ENCODE results near the gene RASGRP4. TPM values are rescaled to one million over a fixed set of nuclear protein-coding genes. Genes with fewer than 3 reads are reported as not detected.

Gene RASGRP4
- total and polyA plus RNA-seq, 2 experiments from 2014 or later = not detected

DNA sequence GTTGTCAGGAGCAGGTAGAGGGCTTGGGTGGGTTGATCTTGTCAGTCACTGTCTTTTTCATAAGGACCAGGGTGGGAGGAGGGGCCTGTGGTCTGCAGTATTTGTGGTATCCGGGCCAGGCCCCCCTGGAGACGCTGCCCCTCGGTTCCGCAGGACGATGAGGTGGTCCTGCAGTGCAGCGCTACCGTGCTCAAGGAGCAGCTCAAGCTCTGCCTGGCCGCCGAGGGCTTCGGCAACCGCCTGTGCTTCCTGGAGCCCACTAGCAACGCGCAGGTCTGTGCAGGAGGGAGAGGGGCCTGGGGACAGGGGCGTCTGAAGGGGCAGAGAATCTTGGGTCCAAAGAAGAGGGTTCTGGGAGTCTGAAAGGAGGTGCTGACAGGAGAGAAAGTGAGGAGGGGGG lies 14.6 kb upstream of the RASGRP4 start:
- no peaks in the 10 kb centered on the region for H4K20me1 ChIP-seq (ENCODE audit: insufficient read depth)
- H3K27me3 ChIP-seq (replicated peaks; ENCODE audit: insufficient read depth) = 0 out of 2 replicates have a peak, but pooled peaks cover 8% of the 10 kb centered on the region
- DNase-seq = no peak
- in situ Hi-C loops (cut with MboI) = no loop called here
- TF ChIP-seq EZH2 (IDR thresholded peaks at IDR 0.05; ENCODE audit: insufficient read depth, poor library complexity, severe bottlenecking) (no peak), EZH2phosphoT487 (IDR thresholded peaks at IDR 0.05; ENCODE audit: insufficient read depth, low read depth) (no peak)
- H3K9ac ChIP-seq = no peak overlapping the region
- no peaks in the 10 kb centered on the region for H3K9me3 ChIP-seq (ENCODE audit: low read depth)
- H3K36me3 ChIP-seq (ENCODE audit: low read depth) = no peaks in the 10 kb centered on the region
- H3K9me2 ChIP-seq (ENCODE audit: insufficient read depth) = no peaks in the 10 kb centered on the region
- 49 to 56% methylated on average over 12 to 14 of the region's 14 CpGs for WGBS, 2 experiments (ENCODE audit: low coverage in 1 of 2, low lambda C conversion rate in 2 of 2, missing lambda C conversion rate in 2 of 2)
- H3F3A ChIP-seq (ENCODE audit: insufficient read depth) = no peaks in the 10 kb centered on the region
- no peaks in the 10 kb centered on the region for H3K4me1 ChIP-seq (ENCODE audit: insufficient read depth)
- no peak overlapping the region for H3K4me3 ChIP-seq
- no peaks in the 10 kb centered on the region for H3K79me2 ChIP-seq (ENCODE audit: insufficient read depth)
- no peak overlapping the region for H2AFZ ChIP-seq
- H3K4me2 ChIP-seq (ENCODE audit: unreplicated experiment) = no peak overlapping the region
- H3K27ac ChIP-seq = no peak overlapping the region

DNA sequence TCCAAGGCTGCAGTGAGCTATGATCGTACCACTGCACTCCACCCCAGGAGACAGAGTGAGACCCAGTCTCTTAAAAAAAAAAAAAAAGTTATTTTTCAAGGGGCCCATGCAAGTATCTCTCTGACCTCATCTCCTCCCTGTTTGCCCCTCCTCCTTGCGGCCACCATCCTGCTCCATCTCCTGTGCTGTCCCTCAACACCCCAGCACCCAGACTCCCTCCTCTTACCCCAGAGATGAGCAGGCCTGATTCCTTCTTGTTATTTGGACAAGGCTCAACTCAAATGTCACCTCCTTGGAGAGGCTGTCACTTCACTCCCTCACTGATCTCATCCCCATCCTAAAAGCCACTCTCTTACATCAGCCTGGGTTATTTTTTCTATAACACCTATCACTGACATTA lies 11.9 kb upstream of the RASGRP4 start:
- H3K36me3 ChIP-seq (ENCODE audit: low read depth) = no peaks in the 10 kb centered on the region
- no peaks in the 10 kb centered on the region for H3F3A ChIP-seq (ENCODE audit: insufficient read depth)
- no peak overlapping the region for H2AFZ ChIP-seq
- H3K9me3 ChIP-seq (ENCODE audit: low read depth) = no peaks in the 10 kb centered on the region
- TF ChIP-seq EZH2phosphoT487 (IDR thresholded peaks at IDR 0.05; ENCODE audit: insufficient read depth, low read depth) (no peak), EZH2 (IDR thresholded peaks at IDR 0.05; ENCODE audit: insufficient read depth, poor library complexity, severe bottlenecking) (no peak)
- no peak for DNase-seq
- H3K27me3 ChIP-seq (replicated peaks; ENCODE audit: insufficient read depth) = peaks cover 12% of the 10 kb centered on the region; the same call in 1 of the 2 replicates
- H3K9me2 ChIP-seq (ENCODE audit: insufficient read depth) = no peaks in the 10 kb centered on the region
- no peak overlapping the region for H3K9ac ChIP-seq
- no peaks in the 10 kb centered on the region for H4K20me1 ChIP-seq (ENCODE audit: insufficient read depth)
- no peaks in the 10 kb centered on the region for H3K79me2 ChIP-seq (ENCODE audit: insufficient read depth)
- WGBS, 2 experiments (ENCODE audit: low coverage in 1 of 2, low lambda C conversion rate in 2 of 2, missing lambda C conversion rate in 2 of 2) = 68 to 71% methylated on average over 2 of the region's 2 CpGs
- in situ Hi-C loops (cut with MboI) = no loop called here
- no peaks in the 10 kb centered on the region for H3K4me1 ChIP-seq (ENCODE audit: insufficient read depth)
- H3K4me2 ChIP-seq (ENCODE audit: unreplicated experiment) = no peak overlapping the region
- no peak overlapping the region for H3K27ac ChIP-seq
- H3K4me3 ChIP-seq = no peak overlapping the region

DNA sequence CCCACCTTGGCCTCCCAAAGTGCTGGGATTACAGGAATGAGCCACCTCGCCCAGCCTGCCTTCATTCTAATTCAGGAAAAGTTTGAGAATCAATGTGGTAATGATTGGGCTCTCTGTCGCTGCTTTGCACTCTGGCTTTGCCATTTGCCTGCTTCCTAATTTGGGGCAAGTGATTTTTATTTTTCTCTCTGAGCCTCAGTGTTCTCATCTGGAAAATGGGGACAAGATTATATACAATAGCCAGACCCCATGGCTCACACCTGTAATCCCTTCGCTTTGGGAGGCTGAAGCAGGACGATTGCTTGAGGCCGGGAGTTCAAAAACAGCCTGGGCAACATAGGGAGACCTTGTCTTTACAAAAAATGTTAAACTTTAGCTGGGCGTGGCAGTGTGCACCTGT lies 11.3 kb upstream of the RASGRP4 start:
- no peaks in the 10 kb centered on the region for H3K9me2 ChIP-seq (ENCODE audit: insufficient read depth)
- no peak overlapping the region for H3K9ac ChIP-seq
- peaks cover 15% of the 10 kb centered on the region; the same call in 1 of the 2 replicates for H3K27me3 ChIP-seq (replicated peaks; ENCODE audit: insufficient read depth)
- TF ChIP-seq EZH2 (IDR thresholded peaks at IDR 0.05; ENCODE audit: insufficient read depth, poor library complexity, severe bottlenecking) (no peak), EZH2phosphoT487 (IDR thresholded peaks at IDR 0.05; ENCODE audit: insufficient read depth, low read depth) (no peak)
- no peak for DNase-seq
- H3K4me3 ChIP-seq = no peak overlapping the region
- H3K27ac ChIP-seq = no peak overlapping the region
- no peaks in the 10 kb centered on the region for H4K20me1 ChIP-seq (ENCODE audit: insufficient read depth)
- H2AFZ ChIP-seq = no peak overlapping the region
- no peaks in the 10 kb centered on the region for H3K36me3 ChIP-seq (ENCODE audit: low read depth)
- in situ Hi-C loops (cut with MboI) = no loop called here
- no peaks in the 10 kb centered on the region for H3K9me3 ChIP-seq (ENCODE audit: low read depth)
- no peaks in the 10 kb centered on the region for H3K79me2 ChIP-seq (ENCODE audit: insufficient read depth)
- no peak overlapping the region for H3K4me2 ChIP-seq (ENCODE audit: unreplicated experiment)
- no peaks in the 10 kb centered on the region for H3K4me1 ChIP-seq (ENCODE audit: insufficient read depth)
- no peaks in the 10 kb centered on the region for H3F3A ChIP-seq (ENCODE audit: insufficient read depth)
- WGBS, 2 experiments (ENCODE audit: low coverage in 1 of 2, low lambda C conversion rate in 2 of 2, missing lambda C conversion rate in 2 of 2) = 65 to 66% methylated on average over 6 of the region's 6 CpGs

DNA sequence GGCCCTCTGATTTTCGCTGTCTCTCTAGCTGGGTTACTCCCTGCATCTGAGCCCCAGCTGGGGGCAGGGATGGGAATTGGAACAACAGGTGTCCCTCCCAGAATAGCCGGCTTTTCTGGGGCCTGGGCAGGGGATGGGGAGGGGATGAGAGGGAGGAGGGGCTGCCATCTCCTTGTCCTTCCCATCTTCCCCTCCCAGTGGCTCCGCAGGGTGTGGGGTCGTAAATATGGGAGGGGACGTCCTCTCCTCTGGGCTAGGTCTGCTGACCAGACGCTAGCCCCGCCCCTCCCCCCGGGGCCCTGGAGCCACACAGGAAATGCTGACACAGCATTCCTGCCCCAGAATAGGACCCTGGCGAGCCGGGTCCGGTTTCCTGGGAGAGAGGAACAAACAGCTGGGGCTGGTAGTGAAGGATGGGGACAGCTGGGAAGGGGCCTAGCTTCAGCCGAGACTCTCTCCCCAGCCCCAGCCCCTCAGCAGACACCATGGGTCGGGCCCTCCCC lies 8.6 kb upstream of the RASGRP4 start:
- TF ChIP-seq EZH2 (IDR thresholded peaks at IDR 0.05; ENCODE audit: insufficient read depth, poor library complexity, severe bottlenecking) (no peak), EZH2phosphoT487 (IDR thresholded peaks at IDR 0.05; ENCODE audit: insufficient read depth, low read depth) (no peak)
- Histone ChIP-seq H2AFZ (no peak overlapping the region), H3K79me2 (ENCODE audit: insufficient read depth) (no peaks in the 10 kb centered on the region), H3K4me2 (ENCODE audit: unreplicated experiment) (no peak overlapping the region), H3K9me2 (ENCODE audit: insufficient read depth) (no peaks in the 10 kb centered on the region), H3K27ac (no peak overlapping the region), H3K9me3 (ENCODE audit: low read depth) (no peaks in the 10 kb centered on the region), H3K9ac (no peak overlapping the region), H3K4me1 (ENCODE audit: insufficient read depth) (no peaks in the 10 kb centered on the region), H4K20me1 (ENCODE audit: insufficient read depth) (no peaks in the 10 kb centered on the region), H3K4me3 (no peak overlapping the region), H3F3A (ENCODE audit: insufficient read depth) (no peaks in the 10 kb centered on the region), H3K36me3 (ENCODE audit: low read depth) (no peaks in the 10 kb centered on the region), H3K27me3 (replicated peaks; ENCODE audit: insufficient read depth) (peaks cover 33% of the 10 kb centered on the region)
- in situ Hi-C loops (cut with MboI) = no loop called here
- 10 to 13% methylated on average over 6 to 13 of the region's 13 CpGs for WGBS, 2 experiments (ENCODE audit: low coverage in 1 of 2, low lambda C conversion rate in 2 of 2, missing lambda C conversion rate in 2 of 2)
- DNase-seq = no peak

All from GM23248 (cell line).